Gastroesophageal sphincter (tissue), 4 donors: ENCODE measurements around the gene INVS. TPM values are rescaled to one million over a fixed set of nuclear protein-coding genes. Genes with fewer than 3 reads are reported as not detected.

Source experiments
- ATAC-seq: fragments of 150-250 bp; one replicate; pipeline ENCODE4 v1.9.1; 2016; ENCODE audit warnings: mild to moderate bottlenecking, moderate library complexity
- H3K27ac ChIP-seq, 4 donors: fragments of 200-600 bp; sonication (generic) in 3 of 4; 1 replicate in 3 of 4; 2 replicates in 1 of 4; pipeline ENCODE4 v1.5.1; 2016 to 2019
- H3K27me3 ChIP-seq: fragments of 200-600 bp; sonication (generic); one replicate; pipeline ENCODE4 v1.5.1; 2019
- H3K36me3 ChIP-seq, 2 donors: fragments of 200-600 bp; sonication (generic); one replicate each; pipeline ENCODE4 v1.5.1; 2019; ENCODE audit warnings: control low read depth in 1 of 2
- H3K4me1 ChIP-seq, 3 donors: fragments of 200-600 bp; sonication (generic); 1 replicate in 2 of 3; 2 replicates in 1 of 3; pipeline ENCODE4 v1.5.1; 2016 to 2019; ENCODE audit warnings: control low read depth in 2 of 3
- H3K4me3 ChIP-seq, 2 donors: fragments of 200-600 bp; sonication (generic); one replicate each; pipeline ENCODE4 v1.5.1; 2019; ENCODE audit warnings: mild to moderate bottlenecking in 1 of 2, moderate library complexity in 1 of 2
- H3K9me3 ChIP-seq, 3 donors: fragments of 200-600 bp; sonication (generic); one replicate each; pipeline ENCODE4 v1.5.1; 2017 to 2019; ENCODE audit warnings: control low read depth in 2 of 3
- EP300 ChIP-seq: sonication (generic); formaldehyde crosslinking; IDR thresholded peaks from one replicate; pipeline ENCODE4 v1.6.1; 2017; ENCODE audit warnings: antibody characterized with exemption, mild to moderate bottlenecking
- POLR2A ChIP-seq, 2 donors: fragments of 450-650 bp; IDR thresholded peaks; one replicate each; pipeline ENCODE4 v1.6.1; 2017; ENCODE audit warnings: antibody characterized with exemption in 2 of 2, mild to moderate bottlenecking in 2 of 2, moderate library complexity in 1 of 2
- POLR2AphosphoS5 ChIP-seq: sonication (generic); formaldehyde crosslinking; IDR thresholded peaks from one replicate; pipeline ENCODE4 v1.6.1; 2017; ENCODE audit warnings: antibody characterized with exemption
- WGBS, 2 donors: methylation state at CpG; one replicate each; pipeline ENCODE4 v1.1.5; 2018; ENCODE audit warnings: low coverage in 1 of 2; 5-methylcytosine and 5-hydroxymethylcytosine counted together
- small RNA-seq, 4 donors: library from RNA; depleted of rRNA; stranded (forward); fragments of <200 nt; gene quantifications; one replicate each; pipeline ENCODE3, GENCODE V24; 2016
- total RNA-seq, 4 donors: library from RNA; depleted of rRNA; stranded (reverse); fragments of >200 nt; gene quantifications; one replicate each; pipeline ENCODE4 v1.1.0, GENCODE V29; 2016
- TF ChIP-seq, protein P1 (sequence below), 4 experiments: fragments of 200-600 bp in 2 of 4; fragments of 450-650 bp in 2 of 4; sonication (generic) in 1 of 4; IDR thresholded peaks; one replicate each; pipeline ENCODE4 v1.5.1; 2017 to 2019; ENCODE audit warnings: antibody characterized with exemption in 4 of 4, mild to moderate bottlenecking in 2 of 4, moderate library complexity in 2 of 4

The INVS gene
- total RNA-seq, 4 donors from 2014 or later, result 18.3 to 35.0 (median 25.6) TPM

GRCh38 chr9:100340224-100340623 is 241.2 kb downstream of the INVS start:
- Histone ChIP-seq H3K4me3 (no peak overlapping the region), H3K4me1 (no peaks in the 10 kb centered on the region), H3K27me3 (no peaks in the 10 kb centered on the region), H3K9me3 (no peaks in the 10 kb centered on the region), H3K27ac (no peak overlapping the region), H3K36me3 (peaks cover 0 to 35% of the 10 kb centered on the region in 2 donors)
- no peak for ATAC-seq
- WGBS, 2 donors, result 83% methylated on average over 2 of the region's 2 CpGs
- TF ChIP-seq, protein P1, sequence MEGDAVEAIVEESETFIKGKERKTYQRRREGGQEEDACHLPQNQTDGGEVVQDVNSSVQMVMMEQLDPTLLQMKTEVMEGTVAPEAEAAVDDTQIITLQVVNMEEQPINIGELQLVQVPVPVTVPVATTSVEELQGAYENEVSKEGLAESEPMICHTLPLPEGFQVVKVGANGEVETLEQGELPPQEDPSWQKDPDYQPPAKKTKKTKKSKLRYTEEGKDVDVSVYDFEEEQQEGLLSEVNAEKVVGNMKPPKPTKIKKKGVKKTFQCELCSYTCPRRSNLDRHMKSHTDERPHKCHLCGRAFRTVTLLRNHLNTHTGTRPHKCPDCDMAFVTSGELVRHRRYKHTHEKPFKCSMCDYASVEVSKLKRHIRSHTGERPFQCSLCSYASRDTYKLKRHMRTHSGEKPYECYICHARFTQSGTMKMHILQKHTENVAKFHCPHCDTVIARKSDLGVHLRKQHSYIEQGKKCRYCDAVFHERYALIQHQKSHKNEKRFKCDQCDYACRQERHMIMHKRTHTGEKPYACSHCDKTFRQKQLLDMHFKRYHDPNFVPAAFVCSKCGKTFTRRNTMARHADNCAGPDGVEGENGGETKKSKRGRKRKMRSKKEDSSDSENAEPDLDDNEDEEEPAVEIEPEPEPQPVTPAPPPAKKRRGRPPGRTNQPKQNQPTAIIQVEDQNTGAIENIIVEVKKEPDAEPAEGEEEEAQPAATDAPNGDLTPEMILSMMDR (IDR thresholded peaks at IDR 0.05), result no peak
- TF ChIP-seq EP300 (no peak), POLR2A (IDR thresholded peaks at IDR 0.05) (no peak), POLR2AphosphoS5 (no peak)

GRCh38 chr9:100341889-100342288 is 242.8 kb downstream of the INVS start:
- Histone ChIP-seq H3K9me3 (no peaks in the 10 kb centered on the region), H3K27ac (no peak overlapping the region), H3K27me3 (no peaks in the 10 kb centered on the region), H3K4me1 (no peaks in the 10 kb centered on the region), H3K36me3 (peaks cover 0 to 41% of the 10 kb centered on the region in 2 donors), H3K4me3 (no peak overlapping the region)
- 95 to 100% methylated on average over 2 to 3 of the region's 3 CpGs for WGBS, 2 donors
- no peak for ATAC-seq
- TF ChIP-seq POLR2AphosphoS5 (no peak), EP300 (no peak), POLR2A (IDR thresholded peaks at IDR 0.05) (no peak)
- TF ChIP-seq, protein P1 (IDR thresholded peaks at IDR 0.05), result no peak

- Histone ChIP-seq H3K4me1 (peaks cover 2 to 23% (median 10%) of the 10 kb centered on the region in 3 donors), H3K27me3 (no peaks in the 10 kb centered on the region), H3K9me3 (no peaks in the 10 kb centered on the region), H3K27ac (peak overlapping the region in 1 of 4 donors; percentile 15), H3K36me3 (peaks cover 0 to 16% of the 10 kb centered on the region in 2 donors), H3K4me3 (no peak overlapping the region)
- TF ChIP-seq POLR2AphosphoS5, result peak; percentile 65
- TF ChIP-seq, protein P1 (IDR thresholded peaks at IDR 0.05), result no peak
- peak; percentile 84 for ATAC-seq
- 33 to 51% methylated on average over 3 of the region's 3 CpGs for WGBS, 2 donors
Measured at GRCh38 chr9:100346836-100347235, 247.8 kb downstream of the INVS start.

GRCh38 chr9:100350188-100350587 is 251.1 kb downstream of the INVS start:
- no peak overlapping the region for H3K4me3 ChIP-seq
- no peak overlapping the region for H3K27ac ChIP-seq
- H3K27me3 ChIP-seq, result no peaks in the 10 kb centered on the region
- WGBS, 2 donors, result 100% methylated on average over 1 of the region's 1 CpG
- no peaks in the 10 kb centered on the region for H3K9me3 ChIP-seq
- TF ChIP-seq, protein P1 (IDR thresholded peaks at IDR 0.05), result no peak
- TF ChIP-seq POLR2A (IDR thresholded peaks at IDR 0.05), result no peak
- TF ChIP-seq EP300, result no peak
- TF ChIP-seq POLR2AphosphoS5, result no peak
- ATAC-seq, result no peak
- peaks cover 2 to 36% (median 10%) of the 10 kb centered on the region in 3 donors for H3K4me1 ChIP-seq
- peaks cover 0 to 10% of the 10 kb centered on the region in 2 donors for H3K36me3 ChIP-seq

Small RNAs within 50 kb of the gene (small RNA-seq; reads per million reads assigned to genes)
- 0 reads per million in 4 donors for gene RN7SL75P

Other genes starting within 250 kb of the INVS start
- gene STX17, start 192.6 kb upstream of the INVS start, total RNA-seq, result 10 to 100 TPM; 42.4 to 52.3 (median 47.3) TPM
- gene ERP44, start 243 bp upstream of the INVS start, total RNA-seq, result 10 to 100 TPM; 13.7 to 19.2 (median 13.8) TPM